ENCODE results near the gene CRK.
"Not testable (repeated sequence)": the region's sequence is repeated elsewhere in the genome, so short reads cannot be mapped to it uniquely, and the experiment has no call there.

The CRK gene

DNA sequence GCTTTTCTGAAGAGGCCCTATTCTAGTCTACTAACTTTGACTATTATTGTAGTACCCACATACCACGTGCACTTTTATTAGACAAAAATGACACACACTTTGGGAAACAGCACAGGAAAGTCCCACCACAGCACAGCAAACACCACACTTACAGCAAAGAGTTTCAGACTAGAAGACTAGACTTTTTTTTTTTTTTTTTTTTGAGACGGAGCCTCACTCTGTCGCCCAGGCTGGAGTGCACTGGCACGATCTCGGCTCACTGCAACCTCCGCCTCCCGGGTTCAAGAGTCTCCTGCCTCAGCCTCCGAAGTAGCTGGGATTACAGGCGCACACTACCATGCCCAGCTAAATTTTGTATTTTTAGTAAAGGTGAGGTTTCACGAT lies 76.1 kb downstream of the CRK start:
- DNase-seq: peak; percentile 52

DNA sequence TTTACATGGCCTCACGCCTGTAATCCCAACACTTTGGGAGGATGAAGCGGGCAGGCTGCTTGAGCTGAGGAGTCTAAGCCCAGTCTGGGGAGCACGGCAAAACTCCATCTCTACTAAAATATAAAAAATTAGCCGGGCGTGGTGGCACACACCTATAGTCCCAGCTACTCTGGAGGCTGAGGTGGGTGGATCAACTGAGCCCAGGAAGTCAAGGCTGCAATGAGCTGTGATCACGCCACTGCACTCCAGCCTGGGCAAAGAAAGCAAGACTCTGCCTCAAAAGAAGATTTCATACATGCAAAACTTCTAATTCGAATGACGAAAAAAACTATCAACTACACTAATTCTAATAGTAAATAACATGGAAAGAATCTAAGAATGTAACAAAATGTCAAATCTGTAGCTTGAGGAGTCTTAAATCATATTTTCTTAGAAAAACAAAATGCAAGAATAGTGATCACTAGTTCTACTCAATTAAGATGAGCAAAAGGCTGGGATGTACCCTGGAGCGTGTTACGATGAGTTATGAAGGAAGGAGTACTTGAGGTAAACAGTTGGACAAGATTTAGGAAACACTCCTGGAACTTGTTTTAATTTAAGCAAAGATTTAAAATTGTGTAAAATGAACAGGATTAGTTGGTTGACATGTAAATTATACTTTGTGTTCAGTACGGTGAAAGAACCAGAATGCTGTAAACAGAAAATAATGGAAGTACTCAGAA lies 76.7 kb downstream of the CRK start:
- DNase-seq: no peak

GRCh38 chr17:1378476-1378860 lies 77.6 kb downstream of the CRK start:
- not testable (repeated sequence) for DNase-seq

GRCh38 chr17:1377334-1377733 lies 78.7 kb downstream of the CRK start:
- peak; percentile 15 for DNase-seq

DNA sequence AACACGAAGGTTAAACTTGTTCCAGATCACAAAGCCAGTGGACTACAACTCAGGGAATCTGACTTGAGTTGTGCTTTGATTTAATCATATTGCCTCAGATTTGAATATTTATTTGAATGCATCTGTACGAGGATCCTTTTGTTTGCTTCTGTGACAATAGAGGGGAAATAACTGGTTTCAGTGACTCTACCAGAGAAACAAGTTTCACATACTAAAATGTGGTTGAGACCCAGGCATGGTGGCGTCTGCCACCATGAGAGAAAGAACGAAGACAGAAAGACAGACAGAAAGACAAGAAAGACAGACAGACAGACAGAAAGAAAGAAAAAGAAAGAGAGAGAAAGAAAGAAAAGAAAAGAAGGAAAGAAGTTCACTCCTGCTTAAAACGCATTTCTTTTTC lies 80.0 kb downstream of the CRK start:
- DNase-seq: no peak

- DNase-seq: peak; percentile 40
These were observed 80.4 kb downstream of the CRK start for GRCh38 chr17:1375615-1376014.

- DNase-seq: peak; percentile 33
These were observed 81.4 kb downstream of the CRK start for GRCh38 chr17:1374431-1375177.

DNA sequence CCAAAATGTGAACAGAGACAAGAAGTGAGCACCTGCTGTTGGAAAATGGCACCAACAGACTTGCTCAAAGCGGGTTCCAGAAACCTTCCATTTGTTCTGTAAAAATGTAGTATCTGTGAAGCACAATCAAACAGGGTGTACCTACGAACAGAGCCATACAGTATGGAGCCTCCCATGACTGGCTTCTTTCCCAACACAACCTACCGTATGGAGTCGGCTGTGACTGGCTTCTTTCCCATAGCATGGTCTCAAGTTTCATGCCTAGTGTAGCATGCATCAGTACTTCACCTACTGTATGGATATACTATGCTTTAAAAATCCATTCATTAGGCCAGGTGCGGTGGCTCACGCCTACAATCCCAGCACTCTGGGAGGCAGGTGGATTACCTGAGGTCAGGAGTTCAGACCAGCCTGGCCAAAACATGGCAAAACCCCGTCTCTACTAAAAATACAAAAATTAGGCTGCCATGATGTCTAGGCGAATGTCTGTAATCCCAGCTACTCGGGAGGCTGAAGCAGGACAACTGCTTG lies 82.3 kb downstream of the CRK start:
- DNase-seq: no peak

- no peak for DNase-seq
These were observed 83.4 kb downstream of the CRK start for GRCh38 chr17:1372618-1373017.

DNA sequence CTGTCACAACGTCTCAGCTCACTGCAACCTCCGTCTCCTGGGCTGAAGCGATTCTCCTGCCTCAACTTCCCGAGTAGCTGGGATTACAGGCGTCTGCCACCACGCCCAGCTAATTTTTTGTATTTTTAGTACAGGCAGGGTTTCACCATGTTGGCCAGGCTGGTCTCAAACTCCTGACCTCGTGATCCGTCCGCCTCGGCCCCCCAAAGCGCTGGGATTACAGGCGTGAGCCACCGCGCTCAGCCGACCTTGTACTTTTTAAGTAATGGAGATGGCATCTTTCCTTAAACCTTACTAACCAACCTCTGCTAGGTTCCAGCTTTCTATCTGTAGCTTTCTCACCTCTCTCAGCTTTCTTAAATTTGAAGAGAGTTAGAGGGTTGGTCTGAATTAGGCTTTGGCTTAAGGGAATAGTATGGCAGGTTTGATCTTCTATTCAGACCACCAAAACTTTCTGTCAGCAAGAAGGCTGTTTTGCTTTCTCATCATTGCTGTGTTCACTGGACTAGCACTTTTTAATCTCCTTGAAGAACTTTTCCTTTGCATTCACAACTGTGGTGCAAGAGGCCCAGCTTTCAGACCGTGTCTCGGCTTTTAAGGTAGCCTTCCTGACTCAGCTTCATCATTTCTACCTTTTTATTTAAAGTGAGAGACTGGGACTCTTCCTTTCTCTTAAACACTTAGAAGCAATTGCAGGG lies 84.0 kb downstream of the CRK start:
- DNase-seq: no peak

Measured in CD4-positive, alpha-beta T cell treated with Interleukin-12 subunit alpha and Interleukin-12 subunit beta, for 1 hour (primary cell).